BJ (cell line): ENCODE results near the gene MYO15A. TPM values are rescaled to one million over a fixed set of nuclear protein-coding genes. Genes with fewer than 3 reads are reported as not detected.

Source experiments
- CTCF ChIA-PET: fragments of 350-600 bp; formaldehyde crosslinking; extraction: SDS; loops from one replicate; lab custom pipeline; 2021; ENCODE audit warnings: antibody characterized with exemption, inconsistent platforms; lab: Yijun Ruan, JAX
- POLR2A ChIA-PET: fragments of 300-600 bp; sonication (Branson Sonifier 250); formaldehyde crosslinking; extraction: SDS; loops from one replicate; lab custom pipeline; 2021; ENCODE audit warnings: antibody characterized with exemption; lab: Charles Lee
- DNase-seq: peaks from one replicate; pipeline ENCODE4 v3.0.0-alpha.2; 2011; ENCODE audit warnings: low read depth
- H3K27me3 ChIP-seq: 2 replicates; pipeline ENCODE4 v1.6.0; 2011; ENCODE audit warnings: low read length; ENCODE audit not compliant: control insufficient read depth, insufficient read depth
- H3K36me3 ChIP-seq: 2 replicates; pipeline ENCODE4 v1.5.1; 2011; ENCODE audit warnings: low read length; ENCODE audit not compliant: control insufficient read depth, insufficient read depth
- H3K4me3 ChIP-seq: 2 replicates; pipeline ENCODE4 v1.5.1; 2011; ENCODE audit warnings: low read depth, mild to moderate bottlenecking, control low read depth, low read length
- CTCF ChIP-seq: IDR thresholded peaks from 2 replicates; pipeline ENCODE4 v1.5.1; 2011; ENCODE audit warnings: low read depth, mild to moderate bottlenecking, control low read depth, inconsistent platforms, low read length, moderate library complexity; ENCODE audit not compliant: insufficient read depth
- polyA plus RNA-seq: library from polyadenylated mRNA; depleted of rRNA; stranded (reverse); fragments of >200 nt; gene quantifications from 2 replicates; pipeline ENCODE4 v1.2.3, GENCODE V29; 2011

MYO15A gene
- polyA plus RNA-seq, 1 experiment: 1.0 TPM

GRCh38 chr17:18102640-18103039, 5.9 kb upstream of the MYO15A start:
- no peak overlapping the region for H3K4me3 ChIP-seq
- no peaks in the 10 kb centered on the region for H3K27me3 ChIP-seq
- CTCF ChIA-PET: no interaction called here
- TF ChIP-seq CTCF: no peak
- no peak for DNase-seq
- H3K36me3 ChIP-seq: peaks cover 34% of the 10 kb centered on the region
- POLR2A ChIA-PET: no interaction called here

- POLR2A ChIA-PET: no interaction called here
- H3K36me3 ChIP-seq: peaks cover 23% of the 10 kb centered on the region
- no peak for DNase-seq
- CTCF ChIA-PET: no interaction called here
- TF ChIP-seq CTCF: no peak
- H3K27me3 ChIP-seq: no peaks in the 10 kb centered on the region
- H3K4me3 ChIP-seq: no peak overlapping the region
Observed at GRCh38 chr17:18105027-18105426, 3.5 kb upstream of the MYO15A start.

DNA sequence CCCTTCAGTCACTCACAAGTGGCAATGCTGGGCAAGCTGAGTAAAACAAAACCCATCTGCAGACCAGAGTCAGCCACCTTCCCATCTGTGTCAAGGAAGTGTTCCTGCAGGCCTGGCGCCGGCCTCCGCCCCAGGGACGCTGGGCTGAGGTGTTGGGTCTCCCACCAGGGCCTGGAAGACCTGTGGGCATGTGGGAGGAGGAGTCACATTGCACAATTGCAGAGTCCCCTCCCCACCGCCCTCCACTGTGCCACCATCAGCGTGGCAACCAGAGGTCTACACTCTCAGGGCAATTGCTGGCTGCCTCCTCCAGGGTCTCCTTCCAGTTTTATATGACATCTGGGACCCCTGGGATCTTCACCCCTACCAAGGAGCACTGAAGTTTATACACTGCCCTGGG, 3.0 kb upstream of the MYO15A start:
- H3K4me3 ChIP-seq: no peak overlapping the region
- no peak for TF ChIP-seq CTCF
- ChIA-PET CTCF (no interaction called here), POLR2A (no interaction called here)
- H3K27me3 ChIP-seq: no peaks in the 10 kb centered on the region
- no peak for DNase-seq
- peaks cover 18% of the 10 kb centered on the region for H3K36me3 ChIP-seq

DNA sequence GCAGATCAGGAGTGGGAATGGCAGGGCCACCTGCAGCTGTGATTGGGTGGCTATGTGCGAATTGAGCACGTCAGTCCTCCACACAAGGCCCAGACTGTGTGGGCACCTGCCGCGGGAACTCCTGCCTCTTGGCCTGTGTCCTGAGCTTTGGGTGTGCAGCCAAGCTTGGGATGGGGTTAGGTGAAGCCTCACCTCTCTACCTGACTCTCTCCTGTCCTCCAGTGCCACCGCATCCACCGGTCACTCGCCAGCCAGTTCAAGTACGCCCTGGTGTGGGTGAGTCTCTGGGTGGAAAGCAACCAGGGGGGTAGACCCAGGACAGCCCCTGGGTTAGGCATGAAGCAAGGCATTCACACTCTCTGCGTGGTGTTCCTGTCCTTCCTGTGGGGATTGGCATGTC, 2.3 kb upstream of the MYO15A start:
- peaks cover 18% of the 10 kb centered on the region for H3K36me3 ChIP-seq
- H3K4me3 ChIP-seq: no peak overlapping the region
- no peak for TF ChIP-seq CTCF
- CTCF ChIA-PET: no interaction called here
- no peaks in the 10 kb centered on the region for H3K27me3 ChIP-seq
- no peak for DNase-seq
- POLR2A ChIA-PET: no interaction called here

- CTCF ChIA-PET: no interaction called here
- POLR2A ChIA-PET: no interaction called here
- TF ChIP-seq CTCF: no peak
- Histone ChIP-seq H3K27me3 (no peaks in the 10 kb centered on the region), H3K4me3 (no peak overlapping the region), H3K36me3 (peaks cover 16% of the 10 kb centered on the region)
- DNase-seq: no peak
Observed at GRCh38 chr17:18107061-18107790, 1.3 kb upstream of the MYO15A start.
